HEK293T (cell line): Measurements from ENCODE around the gene CPSF7.

Source experiments
- BHLHE40 ChIP-seq: fragments of 450-650 bp; IDR thresholded peaks from 2 replicates; pipeline ENCODE4 v1.6.1; 2016; ENCODE audit warnings: mild to moderate bottlenecking, moderate library complexity, borderline replicate concordance
- FOXA1 ChIP-seq: fragments of 450-650 bp; IDR thresholded peaks from 2 replicates; pipeline ENCODE4 v1.6.1; 2016; ENCODE audit warnings: mild to moderate bottlenecking
- FOXM1 ChIP-seq: fragments of 450-650 bp; IDR thresholded peaks from 2 replicates; pipeline ENCODE4 v1.6.1; 2017; ENCODE audit warnings: mild to moderate bottlenecking, borderline replicate concordance
- L3MBTL2 ChIP-seq: fragments of 450-650 bp; conservative IDR thresholded peaks from 2 replicates; pipeline ENCODE4 v1.6.1; 2016; ENCODE audit warnings: mild to moderate bottlenecking
- SP1 ChIP-seq: fragments of 450-650 bp; IDR thresholded peaks from 2 replicates; pipeline ENCODE4 v1.6.1; 2017
- SUZ12 ChIP-seq: fragments of 450-650 bp; IDR thresholded peaks from 2 replicates; pipeline ENCODE4 v1.6.1; 2016; ENCODE audit warnings: mild to moderate bottlenecking
- TARDBP ChIP-seq: fragments of 450-650 bp; IDR thresholded peaks from 2 replicates; pipeline ENCODE4 v1.6.1; 2016
- ZNF384 ChIP-seq: fragments of 450-650 bp; IDR thresholded peaks from 2 replicates; pipeline ENCODE4 v1.6.1; 2016
- TF ChIP-seq, protein P1 (sequence below): fragments of 450-650 bp; IDR thresholded peaks from 2 replicates; pipeline ENCODE4 v1.6.1; 2016

DNA sequence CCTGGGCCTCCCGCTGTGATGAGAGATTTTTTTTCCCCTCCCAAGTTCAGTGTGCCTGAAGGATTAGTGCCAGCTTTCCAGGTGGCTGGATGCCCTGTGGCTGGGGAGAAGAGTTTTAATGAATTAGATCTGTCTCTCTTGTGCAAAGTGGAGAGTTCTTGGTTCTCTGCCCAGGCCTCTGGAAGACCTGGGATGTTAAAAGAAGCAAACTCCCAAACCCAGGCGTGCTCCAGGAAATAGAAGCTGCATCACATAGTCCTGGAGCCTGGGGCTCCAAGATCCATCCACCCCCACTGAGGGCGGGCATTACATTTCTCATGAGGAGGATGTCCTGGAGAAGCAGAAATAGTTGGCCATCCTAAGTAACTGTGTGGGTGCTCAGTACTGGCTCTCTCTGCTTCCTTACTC is 30.7 kb upstream of the CPSF7 start:
- TF ChIP-seq FOXA1 (no peak), SUZ12 (no peak), TARDBP (no peak), BHLHE40 (no peak), L3MBTL2 (no peak), ZNF384 (no peak), FOXM1 (no peak), SP1 (no peak)
- TF ChIP-seq, protein P1, sequence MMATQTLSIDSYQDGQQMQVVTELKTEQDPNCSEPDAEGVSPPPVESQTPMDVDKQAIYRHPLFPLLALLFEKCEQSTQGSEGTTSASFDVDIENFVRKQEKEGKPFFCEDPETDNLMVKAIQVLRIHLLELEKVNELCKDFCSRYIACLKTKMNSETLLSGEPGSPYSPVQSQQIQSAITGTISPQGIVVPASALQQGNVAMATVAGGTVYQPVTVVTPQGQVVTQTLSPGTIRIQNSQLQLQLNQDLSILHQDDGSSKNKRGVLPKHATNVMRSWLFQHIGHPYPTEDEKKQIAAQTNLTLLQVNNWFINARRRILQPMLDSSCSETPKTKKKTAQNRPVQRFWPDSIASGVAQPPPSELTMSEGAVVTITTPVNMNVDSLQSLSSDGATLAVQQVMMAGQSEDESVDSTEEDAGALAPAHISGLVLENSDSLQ, result no peak
